ENCODE data around the gene ADAMTSL3.

DNA sequence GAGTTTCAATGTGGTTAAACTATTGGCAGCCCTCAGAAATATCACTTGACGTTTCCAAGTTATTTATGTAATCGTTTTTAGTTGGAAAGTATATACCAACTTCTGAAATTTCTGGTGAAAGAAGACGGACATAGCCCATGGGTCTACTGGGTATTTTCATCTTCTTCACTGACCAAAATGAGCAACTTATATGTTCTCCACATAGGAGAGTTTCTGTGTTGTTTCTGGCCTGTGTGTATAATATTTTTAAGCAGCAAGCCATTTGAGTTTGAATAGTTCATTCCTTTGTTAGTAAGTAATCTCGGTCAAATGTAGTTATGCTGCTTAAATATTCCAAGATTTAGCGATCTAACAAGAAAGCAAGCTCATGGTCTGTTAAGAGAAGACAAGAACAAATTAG, 57.3 kb downstream of the ADAMTSL3 start:
- no peak for TF ChIP-seq POLR2AphosphoS5 (IDR thresholded peaks at IDR 0.05)
- no peak for TF ChIP-seq EP300 (IDR thresholded peaks at IDR 0.05)
- no peak for TF ChIP-seq CTCF (IDR thresholded peaks at IDR 0.05)

All from esophagus muscularis mucosa (tissue), 4 donors.